Tibial artery (tissue), 4 donors: ENCODE results near the gene STK10.

Source experiments
- DNase-seq, 2 donors: peaks; one replicate each; pipeline ENCODE4 v3.0.0-alpha.2; 2019
- H3K27ac ChIP-seq, 2 donors: fragments of 200-600 bp; sonication (generic) in 1 of 2; 1 replicate in 1 of 2; 2 replicates in 1 of 2; pipeline ENCODE4 v1.5.1; 2018 to 2019; ENCODE audit warnings: mild to moderate bottlenecking in 1 of 2
- H3K27me3 ChIP-seq, 2 donors: fragments of 200-600 bp; sonication (generic) in 1 of 2; one replicate each; pipeline versions ENCODE4 v1.5.1 to v1.6.0; 2016 to 2019
- H3K36me3 ChIP-seq, 3 donors: fragments of 200-600 bp; sonication (generic) in 2 of 3; one replicate each; pipeline ENCODE4 v1.5.1; 2016 to 2019; ENCODE audit warnings: mild to moderate bottlenecking in 2 of 3
- H3K4me1 ChIP-seq, 4 donors: fragments of 200-600 bp; sonication (generic) in 2 of 4; 1 replicate in 3 of 4; 2 replicates in 1 of 4; pipeline ENCODE4 v1.5.1; 2016 to 2019
- H3K4me3 ChIP-seq, 2 donors: fragments of 200-600 bp; sonication (generic) in 1 of 2; 1 replicate in 1 of 2; 2 replicates in 1 of 2; pipeline ENCODE4 v1.5.1; 2018 to 2019; ENCODE audit warnings: mild to moderate bottlenecking in 2 of 2
- H3K9me3 ChIP-seq, 3 donors: fragments of 200-600 bp; sonication (generic) in 1 of 3; one replicate each; pipeline ENCODE4 v1.5.1; 2016 to 2019
- CTCF ChIP-seq, 2 experiments: fragments of 200-600 bp in 1 of 2; fragments of 450-650 bp in 1 of 2; IDR thresholded peaks; one replicate each; pipeline ENCODE4 v1.5.1; 2017 to 2019; ENCODE audit warnings: antibody characterized with exemption in 2 of 2, mild to moderate bottlenecking in 1 of 2, moderate library complexity in 1 of 2
- intact Hi-C: fragments of 100-400 bp; cut with DNase I; formaldehyde crosslinking; loops from one replicate; pipeline ENCODE4 v1.15.0; 2023; ENCODE audit warnings: low total_unique reads

Gene STK10

GRCh38 chr5:172149073-172149472, 39.0 kb downstream of the STK10 start:
- Histone ChIP-seq H3K4me3 (no peak overlapping the region), H3K27me3 (no peaks in the 10 kb centered on the region), H3K4me1 (no peaks in the 10 kb centered on the region), H3K36me3 (peaks cover 0 to 4% (median under 1%) of the 10 kb centered on the region in 3 donors), H3K27ac (no peak overlapping the region), H3K9me3 (no peaks in the 10 kb centered on the region)
- TF ChIP-seq CTCF (IDR thresholded peaks at IDR 0.05), result no peak
- intact Hi-C loops, result no loop called here
- no peak for DNase-seq

- Histone ChIP-seq H3K4me1 (no peaks in the 10 kb centered on the region), H3K4me3 (no peak overlapping the region), H3K9me3 (no peaks in the 10 kb centered on the region), H3K36me3 (peaks cover 0 to 3% (median 0%) of the 10 kb centered on the region in 3 donors), H3K27ac (no peak overlapping the region), H3K27me3 (no peaks in the 10 kb centered on the region)
- intact Hi-C loops, result no loop called here
- no peak for DNase-seq
- TF ChIP-seq CTCF (IDR thresholded peaks at IDR 0.05), result no peak
These were observed 39.6 kb downstream of the STK10 start for GRCh38 chr5:172148381-172148780.

- H3K27me3 ChIP-seq, result no peaks in the 10 kb centered on the region
- H3K4me3 ChIP-seq, result no peak overlapping the region
- no peaks in the 10 kb centered on the region for H3K9me3 ChIP-seq
- no peak for TF ChIP-seq CTCF (IDR thresholded peaks at IDR 0.05)
- intact Hi-C loops, result no loop called here
- no peak for DNase-seq
- no peaks in the 10 kb centered on the region for H3K4me1 ChIP-seq
- no peak overlapping the region for H3K27ac ChIP-seq
- peaks cover 0 to 3% (median 0%) of the 10 kb centered on the region in 3 donors for H3K36me3 ChIP-seq
These were observed 40.2 kb downstream of the STK10 start for GRCh38 chr5:172147857-172148256.

- Histone ChIP-seq H3K27ac (no peak overlapping the region), H3K9me3 (no peaks in the 10 kb centered on the region), H3K4me1 (no peaks in the 10 kb centered on the region), H3K4me3 (no peak overlapping the region), H3K36me3 (peaks cover 0 to 3% (median 0%) of the 10 kb centered on the region in 3 donors), H3K27me3 (no peaks in the 10 kb centered on the region)
- no peak for TF ChIP-seq CTCF (IDR thresholded peaks at IDR 0.05)
- intact Hi-C loops, result no loop called here
- no peak for DNase-seq
These were observed 41.3 kb downstream of the STK10 start for GRCh38 chr5:172146748-172147092.

- no peak for DNase-seq
- intact Hi-C loops, result no loop called here
- Histone ChIP-seq H3K27ac (no peak overlapping the region), H3K4me1 (no peaks in the 10 kb centered on the region), H3K36me3 (no peaks in the 10 kb centered on the region), H3K4me3 (no peak overlapping the region), H3K9me3 (no peaks in the 10 kb centered on the region), H3K27me3 (no peaks in the 10 kb centered on the region)
- TF ChIP-seq CTCF (IDR thresholded peaks at IDR 0.05), result no peak
These were observed 41.9 kb downstream of the STK10 start for GRCh38 chr5:172145870-172146747.
